A673 (cell line): ENCODE data around the gene FBLN5.

Experiments
- CTCF ChIP-seq: fragments of 300-800, 200-600 bp; sonication (generic); conservative IDR thresholded peaks from 2 replicates; pipeline ENCODE4 v1.5.1; 2017; ENCODE audit warnings: low read depth, mild to moderate bottlenecking, antibody characterized with exemption, low read length, moderate library complexity, mixed read lengths
- EZH2 ChIP-seq: fragments of 200-600 bp; sonication (generic); IDR thresholded peaks from 2 replicates; pipeline ENCODE4 v1.6.1; 2017; ENCODE audit warnings: borderline replicate concordance, low read depth, mild to moderate bottlenecking, mixed read lengths, antibody characterized with exemption, low read length; ENCODE audit not compliant: poor library complexity, severe bottlenecking

GRCh38 chr14:91968280-91968679, 20.8 kb upstream of the FBLN5 start:
- TF ChIP-seq CTCF (no peak), EZH2 (no peak)
